NCI-H2107 treated with DMSO at 0.1 percent for 48 hours (cell line): ENCODE measurements around the gene CRIM1.

Source experiments
- DNase-seq: peaks from one replicate; lab custom pipeline; 2025; ENCODE audit not compliant: unreplicated experiment; lab: John Stamatoyannopoulos, UW

The CRIM1 gene

DNA sequence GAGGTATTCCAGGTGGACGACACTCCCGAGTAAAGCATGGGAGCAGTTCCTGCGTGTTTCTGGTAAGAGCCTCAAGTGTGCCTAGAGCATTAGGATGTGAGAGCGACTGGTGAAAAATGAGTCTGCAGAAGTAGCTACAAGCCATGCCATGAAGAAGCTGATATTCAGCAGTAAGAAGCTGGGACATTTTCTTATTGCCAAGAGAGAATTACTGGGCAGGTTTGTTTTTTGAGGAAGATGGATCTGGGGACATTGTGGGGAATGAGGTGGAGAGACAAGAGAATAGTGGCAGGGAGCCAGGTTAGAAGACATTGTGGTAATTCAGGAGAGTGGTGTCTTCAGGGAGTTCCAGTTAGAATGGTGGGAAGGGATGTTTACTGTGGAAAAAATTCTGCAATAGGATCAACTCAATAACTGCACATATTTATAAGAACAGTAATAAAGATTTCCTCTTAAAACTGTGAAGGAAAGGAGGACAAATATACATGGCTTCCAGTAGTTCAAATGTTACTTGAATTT, 38.2 kb downstream of the CRIM1 start:
- DNase-seq: no peak

DNA sequence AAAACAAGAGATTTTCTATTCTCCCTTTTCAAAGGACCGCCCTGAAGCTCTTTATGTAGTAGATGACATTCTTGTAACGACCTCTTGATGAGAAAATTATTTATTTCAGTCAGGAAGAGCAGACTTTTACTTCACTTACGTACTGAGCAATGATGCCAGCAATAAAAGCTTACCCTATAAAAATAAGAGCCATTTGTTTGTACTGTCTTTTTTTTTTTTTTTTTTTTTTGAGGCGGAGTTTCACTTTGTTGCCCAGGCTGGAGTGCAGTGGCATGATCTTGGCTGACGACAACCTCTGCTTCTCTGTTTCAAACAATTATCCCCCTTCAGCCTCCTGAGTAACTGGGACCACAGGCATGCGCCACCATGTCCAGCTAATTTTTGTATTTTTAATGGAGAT, 39.2 kb downstream of the CRIM1 start:
- DNase-seq: no peak

DNA sequence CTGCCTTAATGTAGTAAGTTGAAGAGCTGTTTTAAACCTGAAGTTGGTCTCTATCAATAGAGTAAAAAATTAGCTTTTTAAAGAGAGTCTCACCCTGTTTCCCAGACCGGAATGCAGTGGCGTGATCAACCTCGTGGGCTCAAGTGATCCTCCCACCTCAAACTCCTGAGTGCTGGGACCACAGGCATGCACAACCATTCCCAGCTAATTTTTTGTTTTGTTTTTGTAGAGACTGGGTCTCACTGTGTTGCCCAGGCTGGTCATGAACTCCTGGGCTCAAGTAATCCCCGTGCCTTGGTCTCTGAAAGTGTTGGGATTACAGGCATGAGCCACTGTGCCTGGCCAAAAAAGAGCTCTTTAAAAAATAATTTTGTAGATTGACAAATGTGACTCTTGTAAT, 40.3 kb downstream of the CRIM1 start:
- DNase-seq: no peak

DNA sequence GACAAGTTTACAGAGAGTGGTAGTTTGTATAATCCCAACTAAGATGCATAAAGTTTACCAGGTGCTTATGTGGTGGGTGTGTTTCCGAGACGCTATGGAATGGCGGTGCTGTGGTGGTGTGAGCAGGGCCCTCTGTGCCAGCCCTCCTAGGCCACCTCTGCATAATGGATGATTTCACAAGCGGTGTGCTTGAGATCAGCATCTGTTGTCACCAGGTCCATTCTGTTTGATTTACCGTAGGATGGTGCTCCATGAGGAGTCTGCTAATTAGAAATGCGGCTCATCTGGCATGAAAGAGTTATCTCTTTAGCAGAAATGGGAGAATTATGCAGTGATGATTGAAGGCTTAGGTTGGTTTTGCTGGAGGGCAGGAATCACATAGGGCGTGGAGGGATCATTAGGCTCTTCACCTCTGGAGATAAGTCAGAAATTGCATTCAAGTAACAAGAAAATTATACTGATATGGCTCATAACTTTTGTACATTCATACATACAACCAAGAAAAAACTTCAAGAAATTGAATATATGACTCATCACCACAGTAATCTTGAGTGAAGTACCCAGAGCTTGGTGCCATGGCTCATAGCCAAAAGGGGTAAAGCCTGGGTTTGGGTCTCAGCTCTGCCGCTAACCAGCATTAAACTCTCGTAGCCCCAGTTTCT, 41.4 kb downstream of the CRIM1 start:
- DNase-seq: no peak

GRCh38 chr2:36397728-36398413, 42.3 kb downstream of the CRIM1 start:
- no peak for DNase-seq

GRCh38 chr2:36399050-36399449, 43.5 kb downstream of the CRIM1 start:
- no peak for DNase-seq

GRCh38 chr2:36403675-36404230, 48.2 kb downstream of the CRIM1 start:
- DNase-seq: no peak

DNA sequence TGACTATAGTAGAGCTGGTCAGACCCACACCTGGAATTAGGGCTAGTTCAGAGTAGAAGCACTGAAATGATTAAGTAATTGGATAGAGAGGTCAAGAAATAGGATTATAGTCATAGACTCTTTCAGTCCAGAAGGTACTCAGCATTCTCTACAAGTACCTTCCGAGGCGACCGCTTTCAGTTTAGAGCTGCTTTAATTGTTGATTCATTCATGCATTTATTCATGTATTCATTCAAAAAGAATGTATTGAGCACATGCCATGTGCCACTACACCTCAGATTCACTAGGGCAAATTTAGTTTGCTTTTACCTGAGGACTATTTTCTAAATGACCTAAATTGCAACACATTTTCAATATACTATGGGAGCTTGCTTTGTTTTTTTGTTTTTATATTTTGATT, 48.7 kb downstream of the CRIM1 start:
- DNase-seq: no peak

DNA sequence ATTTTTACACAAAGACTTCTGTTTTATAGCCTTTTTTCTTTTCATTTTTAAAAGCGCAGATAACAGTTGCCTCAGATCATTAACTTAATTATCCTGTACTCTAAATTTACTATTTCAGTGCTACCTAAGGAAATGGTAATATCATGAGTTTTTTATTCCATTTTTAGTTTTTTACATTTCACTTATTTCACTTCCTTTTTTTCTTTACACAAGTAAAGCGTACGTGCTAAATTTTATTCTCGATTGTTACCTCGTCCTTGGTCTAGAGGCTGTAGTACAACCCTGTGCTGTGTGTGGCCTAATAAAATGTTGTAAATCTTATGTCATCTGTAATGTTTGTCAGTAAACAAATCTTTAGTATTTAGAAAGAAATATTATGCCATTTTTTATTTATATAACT, 49.2 kb downstream of the CRIM1 start:
- no peak for DNase-seq

GRCh38 chr2:36405183-36405582, 49.6 kb downstream of the CRIM1 start:
- DNase-seq: no peak

DNA sequence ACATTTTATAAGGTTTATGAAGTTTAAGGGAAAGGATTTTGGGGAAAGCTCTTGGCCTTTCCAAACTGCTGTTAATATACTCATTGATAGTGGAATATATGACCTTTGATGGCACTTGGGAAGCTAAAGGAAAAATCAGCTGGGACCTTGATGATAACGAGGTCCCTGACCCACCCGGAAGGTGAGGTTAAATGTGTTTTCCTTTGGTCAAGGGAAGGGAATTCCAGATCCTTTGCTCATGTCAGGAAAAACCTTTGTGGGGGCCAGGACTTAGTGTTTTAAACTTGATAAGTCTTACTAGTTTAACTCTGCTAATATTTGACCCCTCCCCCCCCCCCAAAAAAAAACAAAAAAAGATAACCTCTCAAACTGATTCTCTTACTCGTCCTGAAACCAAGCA, 50.7 kb downstream of the CRIM1 start:
- no peak for DNase-seq

GRCh38 chr2:36407413-36407812, 51.8 kb downstream of the CRIM1 start:
- DNase-seq: no peak

- DNase-seq: no peak
These were observed 52.7 kb downstream of the CRIM1 start for GRCh38 chr2:36408198-36408703.

DNA sequence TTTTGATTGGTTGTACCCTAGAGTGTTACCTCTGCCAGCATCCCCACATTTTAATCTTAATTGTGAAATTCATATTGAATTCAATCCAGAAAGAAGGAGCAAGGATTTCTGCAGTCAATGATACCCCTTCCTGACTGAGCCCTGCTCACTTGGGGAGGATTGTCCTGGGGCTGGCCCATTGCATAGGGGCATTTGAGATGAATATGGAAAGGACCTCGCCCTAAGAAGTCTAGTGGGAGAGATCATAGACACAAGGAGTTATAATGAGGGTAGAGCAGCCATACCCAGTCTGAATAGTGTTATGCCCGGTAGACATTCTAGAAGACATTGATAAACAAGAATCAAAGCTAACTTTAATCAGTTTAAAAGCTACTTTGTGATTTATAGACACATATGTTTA, 53.8 kb downstream of the CRIM1 start:
- DNase-seq: no peak

GRCh38 chr2:36409935-36410334, 54.4 kb downstream of the CRIM1 start:
- DNase-seq: no peak

DNA sequence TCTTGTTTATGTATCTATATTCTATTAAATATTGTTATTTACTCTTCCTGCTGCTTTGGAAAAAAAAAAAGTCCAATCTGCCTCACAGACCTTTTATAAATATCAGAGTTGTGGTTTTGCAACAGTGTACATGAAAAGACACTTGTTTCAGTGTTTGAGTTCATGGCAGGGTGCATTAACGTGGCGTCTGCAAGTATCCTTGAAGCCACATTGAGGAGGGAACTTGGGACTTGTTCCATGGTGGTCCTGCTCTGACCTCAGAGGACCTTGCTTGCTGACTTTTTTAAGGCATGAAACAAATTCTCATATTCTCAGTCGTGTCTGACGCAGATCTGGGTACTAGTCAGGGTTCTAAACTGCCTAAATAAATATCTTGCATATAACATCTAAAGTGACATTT, 55.1 kb downstream of the CRIM1 start:
- DNase-seq: no peak

GRCh38 chr2:36411962-36412444, 56.4 kb downstream of the CRIM1 start:
- no peak for DNase-seq

GRCh38 chr2:36413218-36413617, 57.6 kb downstream of the CRIM1 start:
- DNase-seq: no peak

GRCh38 chr2:36414307-36414706, 58.7 kb downstream of the CRIM1 start:
- no peak for DNase-seq

GRCh38 chr2:36415381-36416022, 59.9 kb downstream of the CRIM1 start:
- DNase-seq: no peak

GRCh38 chr2:36416370-36417165, 61.0 kb downstream of the CRIM1 start:
- no peak for DNase-seq
